DMS 273 (cell line): Measurements from ENCODE around the gene LARGE1.
"Not testable (repeated sequence)": the region's sequence is repeated elsewhere in the genome, so short reads cannot be mapped to it uniquely, and the experiment has no call there.

ENCODE experiments used
- DNase-seq: peaks from one replicate; lab custom pipeline; 2025; ENCODE audit not compliant: unreplicated experiment; lab: John Stamatoyannopoulos, UW

Gene LARGE1

GRCh38 chr22:33492210-33492651 lies 428.0 kb downstream of the LARGE1 start:
- no peak for DNase-seq

GRCh38 chr22:33487041-33487716 lies 433.1 kb downstream of the LARGE1 start:
- no peak for DNase-seq

DNA sequence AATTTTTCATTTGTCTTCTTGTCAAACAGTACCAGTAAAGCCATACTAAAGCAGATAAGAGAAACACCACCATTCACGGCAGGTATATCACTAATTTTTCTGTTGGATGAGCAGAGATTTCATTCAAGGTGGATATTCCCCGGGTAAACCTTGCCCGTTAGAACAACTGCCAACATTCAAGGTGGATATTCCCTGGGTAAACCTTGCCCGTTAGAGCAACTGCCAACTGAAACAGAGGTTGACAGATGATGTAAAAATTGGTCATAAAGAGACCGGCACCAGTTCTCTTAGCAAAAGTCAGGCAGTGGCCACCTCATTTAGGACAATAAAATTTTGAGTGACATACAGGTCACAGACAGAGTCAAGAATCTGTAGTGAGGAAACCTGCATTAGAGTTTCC lies 438.7 kb downstream of the LARGE1 start:
- no peak for DNase-seq

DNA sequence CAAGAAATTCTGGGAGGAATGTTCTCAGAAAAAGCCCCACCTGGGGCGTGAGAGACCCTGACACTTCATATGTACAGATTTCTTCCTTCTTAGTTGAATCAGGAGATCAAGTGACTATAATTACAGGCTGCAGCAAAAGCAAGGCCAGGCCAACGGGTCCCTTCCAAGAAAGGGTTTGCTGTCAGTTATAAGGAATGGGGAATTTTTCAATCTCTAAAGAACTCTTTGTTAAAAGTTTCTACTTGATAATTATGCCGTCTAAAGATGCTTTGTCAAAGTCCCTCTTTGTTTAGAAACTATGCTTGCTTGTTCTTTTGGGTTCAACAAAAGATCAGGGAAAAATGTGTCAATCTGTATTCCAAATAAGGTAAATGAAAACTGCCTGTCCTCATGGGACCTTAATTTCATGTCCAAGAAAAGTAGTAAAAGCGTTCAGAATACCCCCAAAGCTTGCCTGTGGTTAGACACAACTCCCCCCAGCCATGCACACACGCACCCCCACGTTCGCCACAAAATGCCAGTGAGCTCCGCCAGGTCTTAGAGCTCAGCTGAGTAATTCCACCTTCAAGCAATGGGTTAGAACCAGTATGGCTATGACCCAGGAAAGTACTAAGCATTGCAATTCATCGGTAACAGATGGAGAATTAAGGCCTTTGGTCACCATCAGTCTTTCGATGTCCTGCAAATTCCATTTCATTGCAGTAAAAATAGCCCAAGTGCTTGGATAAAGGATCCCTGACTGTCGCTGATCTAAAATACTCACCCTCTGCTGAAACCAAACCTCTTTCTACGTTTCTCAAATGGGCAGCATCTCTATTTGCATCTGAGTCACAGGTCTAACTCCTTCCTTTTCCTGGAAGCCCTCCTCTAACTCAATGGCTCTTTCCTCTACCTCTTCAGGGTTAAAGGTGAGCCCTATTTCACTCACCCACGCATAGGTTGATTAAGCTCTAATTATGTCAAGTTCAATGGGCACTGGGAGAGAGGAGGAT lies 442.9 kb downstream of the LARGE1 start:
- DNase-seq, result no peak

DNA sequence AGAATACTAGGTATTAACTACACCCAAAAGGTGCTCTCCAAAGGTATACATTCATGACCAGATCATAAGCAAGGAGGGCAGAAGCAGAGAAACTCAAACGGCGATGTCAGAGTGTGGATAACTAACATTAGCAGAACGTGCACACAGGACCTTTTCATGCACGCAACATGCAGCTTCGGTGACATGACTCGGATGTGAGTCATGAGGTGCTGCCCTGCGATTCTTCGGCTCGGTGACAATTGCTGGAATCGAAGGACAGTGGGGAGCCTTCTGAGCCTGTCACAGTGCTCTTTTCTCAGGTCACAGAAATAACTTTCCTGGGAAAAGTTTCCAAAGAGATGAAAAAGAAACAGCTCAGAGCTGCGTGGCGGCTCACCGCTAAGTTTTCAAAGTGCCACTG lies 443.6 kb downstream of the LARGE1 start:
- DNase-seq, result no peak

- no peak for DNase-seq
These were observed 444.1 kb downstream of the LARGE1 start for GRCh38 chr22:33476206-33476605.

- no peak for DNase-seq
These were observed 445.7 kb downstream of the LARGE1 start for GRCh38 chr22:33474587-33474986.

- no peak for DNase-seq
These were observed 447.6 kb downstream of the LARGE1 start for GRCh38 chr22:33472462-33473344.

DNA sequence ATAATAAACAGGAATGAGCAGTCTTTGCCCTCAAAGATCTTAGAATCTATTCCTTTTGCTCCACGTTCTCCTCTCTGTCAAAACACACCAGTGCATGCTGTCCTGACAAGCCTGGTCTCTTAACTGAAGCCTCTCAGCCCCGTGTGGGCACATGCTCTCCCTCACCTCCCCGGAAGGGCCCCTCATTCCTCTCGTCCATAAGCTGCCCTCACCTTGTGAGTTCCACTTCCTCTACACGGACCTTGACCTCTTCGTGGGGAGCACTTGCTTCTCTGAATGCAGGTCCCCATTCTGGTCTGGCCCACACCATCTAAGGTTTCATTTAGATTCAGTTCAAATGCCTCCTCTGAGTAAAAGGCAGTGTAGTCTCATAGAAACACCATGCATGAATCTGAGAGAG lies 449.8 kb downstream of the LARGE1 start:
- no peak for DNase-seq

- DNase-seq, result peak; percentile 24
These were observed 452.6 kb downstream of the LARGE1 start for GRCh38 chr22:33467620-33468095.

DNA sequence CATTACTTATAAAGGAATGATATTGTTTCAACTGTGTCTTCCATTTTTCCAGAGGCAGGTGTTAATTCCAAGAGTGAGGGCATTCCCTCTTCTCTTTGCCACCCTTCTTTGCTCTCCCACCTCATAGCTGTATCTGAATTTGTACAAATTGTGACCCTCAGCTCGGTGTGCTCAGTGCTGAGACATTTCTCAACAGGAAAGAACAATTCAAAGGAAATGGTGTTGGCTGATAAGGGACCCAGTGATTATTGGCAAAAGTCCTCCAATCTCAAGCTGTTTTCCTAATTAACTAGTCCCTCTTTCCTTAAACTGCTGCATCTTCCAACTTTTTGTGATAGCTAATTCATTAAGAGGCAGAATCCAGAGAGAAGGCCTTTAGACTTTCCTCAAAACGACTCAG lies 453.2 kb downstream of the LARGE1 start:
- DNase-seq, result no peak

DNA sequence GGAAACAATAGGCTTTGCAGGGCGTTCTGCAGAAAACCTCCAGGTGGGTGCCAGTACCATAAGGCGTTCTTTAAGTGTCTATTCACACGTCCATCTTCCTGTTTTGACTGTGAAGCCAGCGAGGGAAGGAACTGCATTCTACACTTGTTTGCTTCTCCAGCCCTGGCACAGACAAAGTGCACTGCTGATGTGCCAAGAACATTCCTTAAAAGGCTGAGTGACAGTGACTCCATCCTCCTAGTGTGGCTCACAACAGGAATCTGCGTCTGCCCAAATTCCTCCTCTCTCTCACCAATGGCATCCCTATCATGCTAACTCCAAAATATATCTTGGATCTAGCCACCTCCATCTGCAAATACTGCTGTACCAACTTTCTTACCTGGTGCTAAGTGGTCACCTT lies 454.7 kb downstream of the LARGE1 start:
- no peak for DNase-seq

GRCh38 chr22:33464698-33465097 lies 455.6 kb downstream of the LARGE1 start:
- no peak for DNase-seq

- no peak for DNase-seq
These were observed 458.4 kb downstream of the LARGE1 start for GRCh38 chr22:33461698-33462434.

DNA sequence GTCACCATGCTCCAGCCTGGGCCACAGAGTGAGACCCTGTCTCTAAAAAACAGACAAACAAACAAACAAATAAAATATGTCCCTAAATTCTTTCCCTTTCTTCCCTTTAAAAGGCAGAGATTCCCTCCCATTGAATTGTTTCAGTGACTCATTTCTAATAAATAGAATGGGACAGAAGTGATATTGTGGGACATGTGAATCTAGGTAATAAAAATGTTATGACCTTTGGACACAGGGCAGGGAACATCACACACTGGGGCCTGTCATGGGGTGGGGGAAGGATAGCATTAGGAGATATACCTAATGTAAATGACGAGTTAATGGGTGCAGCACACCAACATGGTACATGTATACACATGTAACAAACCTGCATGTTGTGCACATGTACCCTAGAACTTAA lies 459.0 kb downstream of the LARGE1 start:
- DNase-seq, result not testable (repeated sequence)

- no peak for DNase-seq
These were observed 461.1 kb downstream of the LARGE1 start for GRCh38 chr22:33459137-33459536.

GRCh38 chr22:33456511-33456910 lies 463.8 kb downstream of the LARGE1 start:
- DNase-seq, result no peak

DNA sequence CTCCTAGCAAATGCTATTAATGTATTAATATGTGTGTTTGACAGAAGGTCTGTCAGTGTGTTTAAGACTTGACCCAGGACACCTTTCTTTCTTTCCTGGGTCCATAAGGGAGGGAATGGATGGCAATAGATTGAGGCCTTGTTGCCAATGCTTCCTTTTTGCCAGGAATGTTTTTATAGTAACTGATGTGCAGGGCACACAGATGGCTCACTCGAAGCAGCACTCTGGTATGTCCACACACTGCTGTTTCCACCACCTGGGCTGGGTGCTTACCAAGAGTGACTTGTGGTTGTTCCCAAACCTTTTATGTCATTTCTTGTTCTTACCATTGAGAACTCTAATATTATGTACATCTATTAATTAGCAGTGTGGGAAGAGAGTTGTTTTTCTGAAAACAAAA lies 465.2 kb downstream of the LARGE1 start:
- peak; percentile 29 for DNase-seq

DNA sequence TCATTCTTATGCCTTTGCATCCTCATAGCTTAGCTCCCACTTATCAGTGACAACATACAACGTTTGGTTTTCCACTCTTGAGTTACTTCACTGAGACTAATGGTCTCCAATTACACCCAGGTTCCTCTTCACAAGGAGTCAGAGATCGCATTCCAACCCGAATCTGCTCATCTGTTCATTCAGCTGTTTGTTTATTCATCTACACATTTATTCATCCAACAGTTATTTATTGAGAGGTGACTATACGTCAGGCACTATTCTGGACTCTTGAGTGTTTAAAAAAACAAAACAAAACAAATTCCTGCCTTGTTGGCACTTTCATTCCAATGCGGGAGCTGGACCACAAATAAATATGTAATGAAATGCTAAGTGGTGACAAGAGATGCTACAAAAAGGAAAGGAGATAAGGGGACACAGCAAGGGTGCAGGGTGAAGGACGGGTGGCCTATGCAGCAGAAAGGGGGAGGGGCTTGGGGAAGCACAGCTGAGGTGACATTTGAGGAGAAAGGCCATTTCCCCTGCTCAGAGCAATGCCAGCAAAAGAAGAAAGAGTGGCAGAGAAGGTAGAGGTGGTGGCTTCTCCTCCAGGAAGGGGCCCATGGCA lies 468.3 kb downstream of the LARGE1 start:
- no peak for DNase-seq

DNA sequence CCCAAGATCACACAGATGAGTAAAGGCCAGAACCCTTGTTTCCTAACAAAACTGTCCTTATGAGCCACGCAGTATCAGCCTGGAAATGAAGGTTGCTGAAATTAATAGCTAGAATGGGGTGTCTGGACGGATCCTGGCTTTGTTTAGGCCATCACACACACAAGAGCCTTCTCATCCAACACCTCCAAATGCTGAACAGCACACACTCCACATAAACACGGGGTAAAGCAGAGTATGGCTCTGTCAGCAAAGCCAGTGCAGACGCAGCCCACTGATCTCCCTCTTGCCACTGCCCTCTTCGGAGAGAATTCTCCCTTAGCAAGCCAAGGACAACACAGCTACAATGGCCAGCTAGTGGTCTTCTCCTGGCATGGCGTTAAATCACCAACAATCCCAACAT lies 469.5 kb downstream of the LARGE1 start:
- DNase-seq, result no peak
